HG03039 (cell line): ENCODE results near the gene GNPAT.

Source experiments
- ATAC-seq: cut with Tn5 transposase; IDR thresholded peaks from one replicate; pipeline ENCODE4 v1.9.1; 2021; ENCODE audit warnings: mild to moderate bottlenecking, moderate library complexity; ENCODE audit not compliant: unreplicated experiment

GNPAT gene

GRCh38 chr1:231313661-231314060, 72.6 kb downstream of the GNPAT start:
- no peak for ATAC-seq

GRCh38 chr1:231315887-231316286, 74.9 kb downstream of the GNPAT start:
- peak; percentile 89 for ATAC-seq

DNA sequence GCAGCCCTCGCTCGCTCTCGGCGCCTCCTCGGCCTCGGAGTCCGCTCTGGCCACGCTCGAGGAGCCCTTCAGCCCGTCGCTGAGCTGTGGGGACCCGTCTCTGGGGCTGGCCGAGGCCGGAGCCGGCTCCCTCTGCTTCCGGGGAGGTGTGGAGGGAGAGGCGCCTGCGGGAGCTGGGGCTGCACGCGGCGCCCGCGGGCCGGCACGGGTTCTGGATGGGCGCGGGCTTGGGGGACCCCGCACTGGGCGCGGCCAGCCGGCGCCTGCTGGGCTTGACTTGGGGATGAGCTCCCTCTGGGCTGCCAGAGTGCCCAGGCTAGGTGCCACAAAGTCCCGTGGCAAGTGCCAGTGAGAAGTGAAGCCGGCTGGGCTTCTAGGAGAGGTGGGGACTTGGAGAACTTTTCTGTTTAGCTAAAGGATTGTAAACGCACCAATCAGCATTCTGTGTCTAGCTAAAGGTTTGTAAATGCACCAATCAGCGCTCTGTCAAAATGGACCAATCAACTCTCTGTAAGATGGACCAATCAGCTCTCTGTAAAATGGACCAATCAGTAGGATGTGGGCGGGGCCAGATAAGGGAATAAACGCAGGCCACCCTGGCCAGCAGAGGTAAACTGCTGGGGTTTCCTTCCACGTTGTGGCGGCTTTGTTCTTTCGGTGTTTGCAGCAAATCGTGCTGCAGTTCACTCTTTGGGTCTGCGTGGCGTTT, 76.4 kb downstream of the GNPAT start:
- ATAC-seq, result no peak

GRCh38 chr1:231318015-231318355, 77.0 kb downstream of the GNPAT start:
- no peak for ATAC-seq

- ATAC-seq, result no peak
These were observed 77.6 kb downstream of the GNPAT start for GRCh38 chr1:231318568-231318967.

DNA sequence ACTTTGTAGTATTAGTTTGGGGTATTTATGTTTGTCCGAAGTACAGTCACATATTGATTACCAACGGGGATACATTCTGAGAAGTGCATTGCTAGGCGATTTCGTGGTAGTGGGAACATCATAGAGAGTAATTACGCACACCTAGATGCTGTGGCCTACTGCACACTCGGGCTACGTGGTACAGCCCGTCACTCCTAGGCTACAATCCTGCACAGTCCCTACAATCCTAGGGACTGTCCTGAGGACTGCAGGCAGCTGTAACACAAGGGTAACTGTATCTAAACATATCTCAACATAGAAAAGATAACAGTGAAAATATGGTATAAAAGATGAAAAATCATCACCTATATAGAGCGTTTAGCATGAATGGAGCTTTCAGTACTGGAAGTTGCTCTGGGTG, 78.1 kb downstream of the GNPAT start:
- ATAC-seq, result no peak

DNA sequence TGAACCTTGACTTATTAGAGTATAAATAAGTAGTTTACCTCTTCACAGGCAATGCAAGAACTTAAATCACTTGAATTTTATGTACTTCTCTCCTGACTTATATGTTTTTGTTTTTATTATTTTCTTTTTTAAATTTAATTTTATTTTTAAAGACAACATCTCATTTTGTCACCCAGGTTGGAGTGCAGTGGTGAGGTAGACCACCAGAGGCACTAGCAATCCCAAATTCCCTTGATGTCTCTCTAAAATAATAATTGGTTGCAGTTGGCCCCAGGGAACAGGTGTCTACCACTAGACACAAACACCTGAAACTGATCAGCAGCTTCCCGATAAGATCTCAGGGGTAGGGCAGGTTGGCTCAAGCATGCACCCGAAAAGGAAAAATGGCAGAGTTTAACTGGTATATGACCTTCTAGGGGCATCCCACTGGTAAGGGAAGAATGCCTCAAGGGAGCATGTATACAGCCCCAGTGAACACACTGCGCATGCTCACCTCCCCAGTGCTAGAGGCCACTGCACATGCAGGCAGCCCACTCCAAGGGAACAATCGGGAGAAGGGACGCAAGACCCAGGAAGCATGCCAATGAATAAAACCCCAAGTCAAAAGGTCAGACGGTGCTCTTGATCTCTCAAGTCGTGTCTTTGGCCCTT, 82.0 kb downstream of the GNPAT start:
- ATAC-seq, result no peak

DNA sequence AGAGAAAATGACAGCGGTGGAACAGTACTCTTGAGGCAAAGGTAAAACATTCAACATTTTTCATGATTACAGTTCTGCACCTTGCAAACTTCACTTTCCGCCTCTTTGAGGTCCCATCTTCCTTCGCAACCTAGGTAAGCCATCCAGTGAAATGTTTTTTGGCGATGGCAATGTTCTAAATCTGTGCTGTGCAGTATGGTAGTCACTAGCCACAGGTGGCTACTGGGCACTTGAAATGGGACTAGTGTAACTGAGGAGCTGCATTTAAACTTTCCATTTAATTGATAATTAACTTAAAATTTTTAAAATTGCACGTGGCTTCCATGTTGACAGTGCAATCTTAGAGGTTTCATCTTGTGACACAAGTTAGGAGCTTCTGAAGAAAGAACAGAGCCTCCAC, 83.6 kb downstream of the GNPAT start:
- ATAC-seq, result no peak

GRCh38 chr1:231326248-231326647, 85.2 kb downstream of the GNPAT start:
- no peak for ATAC-seq
